ENCODE results near the gene CNN2.

Gene CNN2

GRCh38 chr19:1032264-1032867, 6.0 kb downstream of the CNN2 start:
- DNase-seq, result no peak

GRCh38 chr19:1035998-1036621, 9.7 kb downstream of the CNN2 start:
- no peak for DNase-seq

GRCh38 chr19:1037621-1038064, 11.2 kb downstream of the CNN2 start:
- DNase-seq, result no peak

GRCh38 chr19:1038978-1039645, 12.7 kb downstream of the CNN2 start:
- no peak for DNase-seq

GRCh38 chr19:1039646-1040475, 13.5 kb downstream of the CNN2 start, which contains the start of gene ABCA7:
Gene ABCA7, plus strand, starts transcription at chr19:1040107. Its CDS starts 1,255 bp downstream, at chr19:1041362.
- peak; percentile 96 to 99 (median 99) for DNase-seq

- peak; percentile 54 to 84 (median 78) for DNase-seq
Observed at GRCh38 chr19:1040476-1041271, 14.3 kb downstream of the CNN2 start.

- no peak for DNase-seq
Observed at GRCh38 chr19:1041272-1041834, 14.9 kb downstream of the CNN2 start.

GRCh38 chr19:1041835-1042685, 15.7 kb downstream of the CNN2 start:
- DNase-seq, result no peak

- DNase-seq, result no peak
Observed at GRCh38 chr19:1042689-1043511, 16.5 kb downstream of the CNN2 start.

GRCh38 chr19:1045247-1045603, 18.8 kb downstream of the CNN2 start:
- DNase-seq, result peak in 1 of 4 experiments; percentile 41

- no peak for DNase-seq
Observed at GRCh38 chr19:1046117-1046626, 19.8 kb downstream of the CNN2 start.

GRCh38 chr19:1046836-1047695, 20.7 kb downstream of the CNN2 start:
- DNase-seq, result no peak

GRCh38 chr19:1047696-1048147, 21.3 kb downstream of the CNN2 start:
- DNase-seq, result no peak

- no peak for DNase-seq
Observed at GRCh38 chr19:1049106-1049505, 22.7 kb downstream of the CNN2 start.

- no peak for DNase-seq
Observed at GRCh38 chr19:1049800-1050199, 23.4 kb downstream of the CNN2 start.

- DNase-seq, result no peak
Observed at GRCh38 chr19:1050989-1051788, 24.8 kb downstream of the CNN2 start.

GRCh38 chr19:1051791-1052190, 25.4 kb downstream of the CNN2 start:
- no peak for DNase-seq
